ENCODE results near the gene RPS6KA5.
A peak's percentile ranks its signal among the peaks of the same experiment; 100 is the strongest.
"Not testable (repeated sequence)": the region's sequence is repeated elsewhere in the genome, so short reads cannot be mapped to it uniquely, and the experiment has no call there.

Gene RPS6KA5

DNA sequence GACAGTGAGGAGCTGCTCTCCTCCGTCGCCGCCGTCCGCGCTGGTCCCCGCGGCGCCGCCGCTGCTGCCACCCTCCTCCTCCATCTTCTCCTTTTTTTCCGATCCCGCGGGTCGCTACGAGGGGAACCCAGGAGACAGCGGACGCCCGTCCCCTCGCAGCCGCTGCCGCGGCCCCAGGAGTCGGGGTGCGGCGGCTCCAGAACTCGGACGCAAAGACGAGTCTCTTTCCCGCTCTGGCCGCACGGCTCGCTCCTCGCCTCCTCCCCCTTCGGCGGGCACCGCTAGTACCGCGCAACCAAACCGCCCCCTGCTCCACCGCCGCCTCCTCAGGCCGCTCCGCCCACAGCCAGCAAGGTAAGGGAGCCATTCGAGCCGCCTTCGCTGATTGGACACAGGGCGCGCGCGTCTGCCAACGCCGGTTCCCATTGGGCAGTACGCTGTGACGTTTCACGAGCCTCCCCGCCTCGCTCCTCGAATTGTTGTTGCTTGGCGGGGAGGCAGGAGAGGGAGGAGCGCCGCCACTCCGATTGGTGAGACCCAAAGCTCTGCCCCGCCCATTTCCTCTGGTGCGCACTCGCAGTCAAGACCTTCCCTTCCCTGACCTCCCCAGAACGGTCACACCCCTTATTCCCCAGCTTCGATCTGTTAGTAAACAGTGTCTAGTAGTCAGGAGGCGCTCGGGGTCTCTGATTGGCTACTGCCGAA, at the start of gene RPS6KA5:
RPS6KA5 (minus strand) TSS at position 291 of the 705 bp plus-strand sequence; CDS start at position 84, 207 bp downstream.
- DNase-seq, result peak; percentile 99 to 100

DNA sequence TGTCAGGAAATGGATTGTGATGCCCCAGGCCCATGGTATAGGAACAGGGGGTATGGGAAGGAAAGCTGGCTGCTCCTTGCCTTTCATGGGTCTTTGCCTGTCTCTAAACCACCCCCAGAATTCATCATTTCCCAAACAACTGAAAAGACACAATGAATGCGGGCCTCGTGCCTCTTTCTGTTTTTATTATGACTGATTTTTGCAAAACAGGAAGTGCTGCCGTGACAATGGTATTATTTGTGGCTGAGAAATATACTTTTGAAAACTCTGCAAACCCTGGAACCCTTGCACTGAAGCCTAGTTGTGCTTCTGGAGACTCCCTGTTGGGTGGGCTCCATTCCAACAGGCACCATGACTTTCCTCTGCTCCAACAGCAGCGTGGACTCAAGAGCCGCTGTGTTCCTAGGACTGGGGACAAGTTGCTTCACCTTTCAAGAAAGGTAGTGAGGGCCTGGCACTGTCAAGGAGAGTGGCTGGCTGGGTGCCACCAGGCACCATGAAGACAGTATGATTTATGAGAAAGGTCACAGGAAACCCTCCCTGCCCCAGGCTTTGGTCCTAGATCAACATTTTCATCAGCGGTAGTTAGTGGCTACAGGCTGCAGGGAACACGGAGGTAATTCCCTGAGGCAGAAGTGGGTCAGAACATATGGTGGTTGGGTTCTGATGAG, 48.6 kb upstream of the RPS6KA5 start:
- no peak for DNase-seq

DNA sequence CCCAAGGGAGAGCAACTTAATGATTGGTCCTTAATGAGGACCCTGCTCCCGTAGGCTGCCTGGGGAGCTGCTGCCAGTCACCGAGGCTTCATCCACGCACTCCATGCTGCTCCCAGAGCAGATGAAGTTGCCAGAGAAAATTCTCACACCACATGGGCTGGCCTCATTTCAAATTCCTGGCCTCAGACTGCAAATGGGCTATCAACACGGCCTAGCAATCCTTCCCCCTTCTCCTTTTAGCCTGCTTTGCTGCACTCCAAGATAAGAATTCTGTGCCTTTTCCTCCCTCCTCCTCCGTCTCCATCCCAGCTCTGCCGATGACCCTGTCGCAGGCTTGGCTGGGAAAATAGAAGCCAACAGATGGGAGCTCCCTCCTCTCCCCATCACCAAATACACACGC, 42.7 kb upstream of the RPS6KA5 start:
- no peak for DNase-seq

DNA sequence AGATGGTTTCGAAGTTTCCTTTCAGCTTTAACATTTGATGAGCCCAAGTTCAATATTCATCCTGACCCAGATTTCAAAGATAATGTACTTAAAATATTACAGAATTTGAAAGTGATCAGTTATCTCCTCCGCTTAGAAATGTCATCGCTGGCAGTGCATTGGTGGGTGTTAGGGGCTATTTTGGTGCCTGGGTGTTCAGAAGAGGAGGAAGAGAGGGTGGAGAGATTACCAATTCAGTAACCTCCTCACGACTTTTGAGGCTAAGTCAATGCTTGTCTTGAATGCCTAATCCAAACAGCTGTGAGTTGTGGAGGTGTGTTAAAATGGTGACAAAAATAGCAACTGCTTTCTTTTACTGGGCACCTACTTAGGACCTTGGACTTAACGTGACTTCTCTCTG, 39.7 kb upstream of the RPS6KA5 start:
- no peak for DNase-seq

DNA sequence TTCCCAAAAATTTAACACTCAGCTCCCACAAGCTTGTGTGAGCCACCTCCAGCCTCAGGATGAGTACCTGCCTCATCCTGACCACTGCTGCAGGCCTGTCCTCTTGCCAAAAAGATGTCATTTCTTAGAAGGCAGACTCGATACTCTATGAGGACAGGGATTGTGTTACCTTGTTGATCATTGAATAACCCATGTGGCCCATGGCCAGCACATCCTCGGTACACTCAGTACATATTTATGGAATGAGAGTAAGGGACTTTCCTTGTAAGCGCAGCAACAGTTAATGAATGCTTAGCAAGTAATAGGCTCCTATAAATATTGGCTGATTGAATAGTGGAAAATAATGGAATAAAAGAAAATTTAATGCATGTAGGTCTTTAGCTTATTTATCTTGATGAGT, 38.1 kb upstream of the RPS6KA5 start:
- no peak for DNase-seq

DNA sequence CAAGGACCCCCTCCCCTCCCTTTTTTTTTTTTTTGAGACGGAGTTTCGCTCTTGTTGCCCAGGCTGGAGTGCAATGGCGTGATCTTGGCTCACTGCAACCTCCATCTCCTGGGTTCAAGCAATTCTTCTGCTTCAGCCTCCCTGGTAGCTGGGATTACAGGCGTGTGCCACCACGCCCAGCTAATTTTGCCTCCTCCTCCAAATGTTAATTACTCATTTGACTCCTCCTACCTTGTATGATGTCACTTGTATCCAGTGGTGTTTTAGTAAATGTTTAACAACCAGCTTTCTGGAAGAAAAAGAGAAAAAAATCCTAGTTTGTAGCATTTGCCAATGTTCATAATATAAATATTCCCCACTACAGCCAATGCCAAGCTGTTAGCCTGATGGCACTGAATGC, 37.2 kb upstream of the RPS6KA5 start:
- DNase-seq, result not testable (repeated sequence)

DNA sequence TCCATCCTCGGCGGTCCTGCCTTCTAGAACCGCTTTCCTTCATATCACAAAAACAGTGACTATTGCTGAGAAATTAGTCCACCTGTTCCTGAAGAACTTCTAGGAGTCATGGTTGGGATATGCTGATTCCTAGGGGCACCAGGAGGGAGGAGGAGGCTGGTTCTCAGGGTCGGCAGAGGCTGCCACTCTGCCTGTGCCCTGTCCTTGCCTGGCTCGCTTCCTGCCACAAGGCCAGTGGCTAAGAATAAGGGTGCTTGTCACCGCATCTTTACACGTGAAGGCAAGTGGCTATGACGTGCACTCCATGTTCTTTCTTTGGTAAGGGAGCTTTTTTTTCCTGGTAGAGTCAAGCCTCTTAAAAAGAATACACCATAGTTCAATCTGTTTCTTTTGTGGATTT, 34.7 kb upstream of the RPS6KA5 start:
- DNase-seq, result no peak

DNA sequence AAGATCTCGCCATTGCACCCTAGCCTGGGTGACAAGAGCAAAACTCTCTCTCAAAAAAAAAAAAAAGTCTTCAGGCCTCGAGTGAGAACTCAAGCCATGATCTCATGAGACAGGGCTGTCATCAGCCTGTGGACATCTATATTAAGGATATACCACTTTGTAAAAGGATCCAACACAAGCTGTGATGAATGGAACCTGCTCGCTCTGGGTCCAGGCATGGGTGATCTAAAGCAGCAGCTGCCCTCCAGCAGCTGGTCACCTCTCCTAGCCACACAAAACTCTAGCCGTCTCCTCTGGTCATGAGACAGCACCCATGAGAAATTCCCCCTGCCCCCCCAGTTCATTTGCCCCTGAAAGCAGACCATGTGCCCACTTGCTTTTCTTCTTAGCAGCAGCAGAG, 34.3 kb upstream of the RPS6KA5 start:
- DNase-seq, result no peak

DNA sequence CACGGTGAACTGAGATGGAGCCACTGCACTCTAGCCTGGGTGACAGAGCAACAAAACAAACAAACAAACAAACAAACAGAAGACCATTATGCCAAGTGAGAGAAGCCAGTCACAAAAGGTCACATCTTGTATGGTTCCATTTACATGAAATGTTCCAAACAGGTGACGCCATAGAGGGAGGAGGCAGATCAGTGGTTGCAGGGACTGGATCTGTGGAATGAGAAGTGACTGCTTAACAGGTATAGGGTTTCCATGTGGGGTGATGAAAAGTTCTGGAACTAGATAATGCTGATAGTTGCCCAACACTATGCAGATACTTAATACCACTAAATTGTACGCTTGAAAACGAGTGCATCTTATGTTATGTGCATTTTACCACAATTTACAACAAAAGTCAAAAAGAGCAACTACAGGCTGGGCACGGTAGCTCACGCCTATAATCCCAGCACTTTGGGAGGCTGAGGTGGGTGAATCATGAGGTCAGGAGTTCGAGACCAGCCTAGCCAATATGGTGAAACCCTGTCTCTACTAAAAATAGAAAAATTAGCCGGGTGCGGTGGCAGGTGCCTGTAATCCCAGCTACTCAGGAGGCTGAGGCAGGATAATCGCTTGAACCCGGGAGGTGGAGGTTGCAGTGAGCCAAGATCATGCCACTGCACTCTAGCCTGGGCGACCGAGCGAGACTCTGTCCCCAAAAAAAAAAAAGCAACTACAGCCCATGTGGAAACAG, 33.5 kb upstream of the RPS6KA5 start:
- DNase-seq, result not testable (repeated sequence)

DNA sequence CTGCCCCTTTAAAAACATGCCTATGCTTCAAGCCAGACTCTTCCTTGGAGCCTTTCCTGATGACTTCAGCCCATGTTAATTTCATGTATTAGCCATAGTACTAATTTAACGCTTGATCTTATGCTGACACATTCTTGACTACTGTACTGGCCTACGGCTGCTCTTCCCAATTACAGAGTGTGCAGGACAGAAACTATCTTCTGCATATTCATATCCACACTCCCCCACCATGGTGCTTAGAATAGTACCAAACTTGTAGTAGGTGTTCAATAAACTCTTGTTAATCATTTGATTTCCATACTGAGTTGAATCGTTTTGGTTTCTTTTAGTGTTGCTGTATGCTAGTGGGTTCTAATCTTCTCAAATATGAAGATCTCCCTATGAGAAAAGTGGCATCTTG, 31.6 kb upstream of the RPS6KA5 start:
- no peak for DNase-seq

DNA sequence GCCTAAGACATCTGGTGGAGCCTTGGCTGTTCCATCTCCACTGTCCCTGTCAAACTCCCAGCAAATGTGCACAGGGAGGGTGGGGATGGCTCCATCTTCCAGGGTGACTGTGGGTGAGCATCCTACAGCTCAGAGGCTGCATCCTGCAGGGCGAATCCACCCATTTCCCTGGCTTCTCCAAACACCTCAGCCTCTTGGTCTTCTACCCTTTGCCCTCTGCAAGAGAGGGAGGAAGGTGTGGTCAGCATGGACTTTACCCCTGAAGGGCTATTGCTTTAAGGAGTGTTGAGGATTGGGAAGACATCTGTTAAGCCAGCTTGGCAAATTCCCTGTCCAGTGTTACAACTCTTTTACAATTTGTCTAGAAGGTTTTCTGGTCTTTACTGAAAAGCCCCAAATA, 30.3 kb upstream of the RPS6KA5 start:
- DNase-seq, result no peak

DNA sequence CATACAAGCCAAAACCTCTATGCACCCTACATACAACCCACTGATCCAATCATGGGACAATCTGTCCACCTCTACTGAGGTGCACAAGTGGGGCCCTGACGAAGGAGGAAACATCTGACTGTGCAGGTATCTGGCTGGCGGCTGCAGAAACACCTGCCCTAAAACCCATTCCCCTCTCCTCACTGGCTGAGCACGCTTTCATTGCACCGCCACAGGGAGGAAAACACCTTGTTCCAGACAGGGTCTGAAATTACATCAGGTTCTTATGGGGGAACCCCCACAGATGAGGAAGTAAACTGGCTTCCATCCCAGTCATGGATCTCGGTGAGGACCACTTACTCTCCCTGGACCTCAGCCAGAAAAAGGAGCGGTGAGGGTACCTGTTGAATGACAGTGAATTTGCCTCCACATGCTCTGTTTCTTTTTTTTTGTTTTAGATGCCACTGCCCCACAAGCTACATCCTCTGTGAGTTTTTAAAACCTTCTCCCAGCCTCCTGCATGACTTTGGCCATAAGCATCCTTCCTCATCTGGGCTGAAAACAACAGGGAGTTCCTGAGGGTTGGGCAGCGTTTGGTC, 29.6 kb upstream of the RPS6KA5 start:
- no peak for DNase-seq

DNA sequence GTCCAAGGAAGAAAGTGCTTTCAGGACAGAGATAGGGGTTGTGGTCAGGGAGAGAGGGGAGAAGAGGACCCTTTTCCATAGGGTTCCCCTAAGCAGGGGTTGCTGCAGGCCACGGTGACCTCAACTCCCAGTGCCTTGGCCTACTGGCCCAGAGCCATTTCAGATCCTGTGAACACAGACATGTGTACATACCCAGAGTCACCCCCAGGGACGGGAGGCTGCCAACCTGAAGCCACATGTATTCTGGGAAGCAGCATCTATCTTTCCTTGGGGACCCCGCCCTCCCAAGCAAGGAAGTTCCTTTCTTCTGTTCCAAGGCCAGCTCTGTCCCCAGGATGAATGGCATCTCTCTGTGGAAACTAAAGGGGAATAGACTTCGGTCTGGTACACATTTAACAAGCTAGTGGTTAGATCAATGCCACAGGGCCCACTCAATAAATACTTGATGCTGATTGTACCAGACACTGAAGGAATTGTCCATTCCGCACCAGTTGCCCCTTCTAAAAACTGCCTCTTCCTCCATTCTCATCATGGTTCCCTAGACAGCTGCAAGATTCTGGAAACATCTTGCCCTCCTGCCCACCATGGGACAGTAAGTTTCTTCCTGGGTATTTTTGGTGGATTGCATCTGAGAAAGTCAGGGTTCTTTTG, 28.3 kb upstream of the RPS6KA5 start:
- no peak for DNase-seq

DNA sequence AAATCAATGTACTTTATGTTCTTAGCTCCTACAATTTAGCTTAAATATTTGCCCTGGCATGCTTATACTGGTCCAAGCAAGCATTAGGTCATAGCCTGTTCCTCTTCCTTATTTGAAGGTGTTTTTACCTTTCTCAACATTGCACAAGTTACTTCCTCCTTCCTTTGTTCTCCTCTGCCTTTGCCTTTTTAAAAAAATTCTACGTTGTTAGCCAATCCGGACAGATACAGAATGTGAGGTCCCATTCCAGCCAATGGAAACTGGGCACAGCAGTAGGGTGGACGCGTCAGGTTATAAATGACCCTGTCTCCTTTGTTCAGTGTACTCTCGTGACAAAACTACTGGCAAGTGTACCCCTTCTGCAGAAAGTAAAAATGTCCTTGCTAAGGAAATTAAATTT, 27.0 kb upstream of the RPS6KA5 start:
- DNase-seq, result not testable (repeated sequence)

DNA sequence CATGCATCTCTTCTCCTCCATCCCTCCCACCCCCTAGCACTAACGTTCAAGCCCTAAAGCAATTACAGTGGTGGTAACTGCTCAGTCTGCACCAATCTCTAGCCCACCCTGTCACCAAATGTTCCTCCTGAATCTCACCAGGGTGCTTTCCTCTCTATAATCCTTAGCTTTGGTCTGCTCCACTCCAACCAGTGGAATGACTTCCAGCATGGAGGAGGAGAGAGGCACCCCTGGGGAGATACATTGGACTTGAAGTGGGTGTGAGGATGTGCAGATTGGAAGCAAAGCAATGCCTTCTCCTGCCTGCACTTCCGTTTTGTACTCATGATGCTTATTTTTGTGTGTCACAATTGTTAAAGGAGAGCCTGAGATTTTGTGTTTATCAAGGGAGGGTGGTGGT, 24.1 kb upstream of the RPS6KA5 start:
- no peak for DNase-seq

DNA sequence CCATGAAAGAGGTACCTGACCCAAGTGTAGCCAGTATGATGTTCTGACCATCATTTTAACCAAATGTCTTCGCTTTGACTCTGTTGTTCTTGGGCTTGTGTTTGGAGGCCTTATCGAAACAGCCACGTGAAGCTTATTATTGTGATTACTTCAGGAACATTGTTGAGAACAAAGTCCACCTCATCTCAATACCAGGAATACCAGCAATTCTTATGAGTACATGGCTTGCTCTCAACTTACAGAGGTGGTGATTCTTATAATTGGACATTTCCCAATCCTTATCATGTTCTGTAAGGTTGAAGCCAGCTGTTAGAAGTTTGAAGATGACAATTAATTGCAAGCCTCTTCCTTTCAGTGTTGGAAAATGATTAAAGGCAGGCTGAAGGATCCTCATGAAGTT, 21.8 kb upstream of the RPS6KA5 start:
- no peak for DNase-seq

DNA sequence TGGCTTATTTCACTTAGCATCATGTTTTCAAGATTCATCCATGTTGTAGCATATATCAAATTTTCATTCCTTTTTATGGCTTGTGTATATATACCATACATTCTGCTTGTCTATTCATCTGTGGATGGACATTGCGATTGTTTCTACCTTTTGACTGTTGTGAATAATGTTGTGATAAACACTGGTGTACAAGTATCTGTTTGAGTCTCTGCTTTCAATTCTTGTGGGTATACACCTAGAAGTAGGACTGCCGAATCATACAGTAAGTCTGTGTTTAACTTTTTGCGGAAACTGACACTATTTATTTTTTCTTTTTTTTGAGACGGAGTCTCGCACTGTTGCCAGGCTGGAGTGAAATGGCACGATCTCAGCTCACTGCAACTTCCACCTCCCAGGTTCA, 19.6 kb upstream of the RPS6KA5 start:
- DNase-seq, result no peak

DNA sequence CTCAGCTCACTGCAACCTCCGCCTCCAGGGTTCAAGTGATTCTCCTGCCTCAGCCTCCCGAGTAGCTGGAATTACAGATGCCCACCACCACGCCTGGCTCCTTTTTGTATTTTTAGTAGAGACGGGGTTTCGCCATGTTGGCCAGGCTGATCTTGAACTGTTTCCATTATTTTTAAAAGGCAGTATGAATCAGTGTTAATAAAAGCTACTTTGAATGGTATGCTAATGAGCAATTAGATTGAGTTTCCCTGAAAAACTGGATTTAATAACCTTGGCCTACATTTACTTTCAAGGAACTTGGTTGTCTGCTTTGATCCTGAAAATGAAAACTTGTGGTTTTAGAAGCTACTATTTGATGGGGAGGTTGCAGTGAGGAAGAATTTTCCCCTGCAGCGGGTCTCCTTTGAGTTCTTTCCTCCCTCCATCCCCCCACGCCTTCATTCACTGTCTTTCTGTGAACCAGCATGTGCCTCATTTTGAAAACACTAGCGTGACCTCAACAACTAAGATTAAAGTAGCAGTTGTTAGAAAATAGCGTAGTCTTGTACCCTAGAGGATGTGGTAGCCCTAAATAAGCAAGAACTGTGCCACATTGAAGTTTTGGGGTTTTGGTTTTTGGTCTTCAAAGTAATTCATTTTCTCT, 17.8 kb upstream of the RPS6KA5 start:
- DNase-seq, result no peak

DNA sequence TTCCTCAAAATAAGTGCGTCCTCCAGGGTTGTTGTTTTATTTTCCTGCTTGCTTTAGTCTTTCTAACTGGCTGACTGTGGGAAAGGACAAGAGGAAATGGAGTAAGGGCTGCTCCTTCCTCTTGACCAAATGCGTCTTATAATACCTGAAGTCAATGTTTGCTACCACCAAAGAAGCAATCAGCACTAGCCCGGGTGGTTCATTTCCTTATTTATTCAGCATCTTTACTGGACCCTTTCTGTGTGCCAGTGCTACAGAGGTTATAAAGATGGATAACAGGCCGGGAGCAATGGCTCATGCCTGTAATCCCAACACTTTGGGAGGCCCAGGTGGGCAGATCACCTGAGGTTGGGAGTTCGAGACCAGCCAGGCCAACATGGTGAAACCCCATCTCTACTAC, 15.1 kb upstream of the RPS6KA5 start:
- DNase-seq, result no peak

DNA sequence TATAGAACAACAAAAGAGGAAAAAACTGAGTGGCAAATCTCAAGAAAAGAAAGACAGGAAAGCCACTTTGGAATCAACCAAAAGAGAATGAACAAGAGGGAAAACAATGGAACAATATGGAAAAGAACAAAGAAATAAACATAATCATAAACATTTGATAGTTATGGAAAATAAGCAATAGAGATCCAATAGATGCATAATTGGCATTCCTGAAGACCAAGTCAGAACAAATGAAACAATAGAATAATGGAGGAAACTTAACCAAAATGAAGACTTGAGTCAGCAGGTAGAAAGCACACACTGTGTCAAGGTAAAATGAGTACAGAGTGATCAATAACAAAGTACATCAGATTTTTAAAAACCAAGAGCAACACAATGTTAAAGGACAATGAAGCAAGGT, 10.1 kb upstream of the RPS6KA5 start:
- no peak for DNase-seq

DNA sequence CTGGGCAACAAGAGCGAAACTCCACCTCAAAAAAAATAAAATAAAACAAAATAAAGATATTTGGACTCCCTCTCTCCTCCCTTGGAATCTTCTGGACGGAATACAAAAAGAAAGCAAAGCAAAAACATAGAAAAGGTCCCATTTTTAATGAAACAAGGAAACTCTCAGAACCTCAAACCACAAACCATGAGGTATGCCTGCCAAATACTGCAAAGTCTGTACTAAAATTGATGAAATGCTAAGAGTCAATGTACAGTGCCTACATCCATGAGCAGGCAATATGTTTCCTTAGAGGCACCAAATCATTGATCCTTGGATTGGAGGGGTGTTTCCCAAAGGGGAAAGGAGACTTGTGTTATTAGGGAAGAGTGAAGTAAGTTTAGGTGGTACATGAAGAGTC, 8.2 kb upstream of the RPS6KA5 start:
- no peak for DNase-seq

DNA sequence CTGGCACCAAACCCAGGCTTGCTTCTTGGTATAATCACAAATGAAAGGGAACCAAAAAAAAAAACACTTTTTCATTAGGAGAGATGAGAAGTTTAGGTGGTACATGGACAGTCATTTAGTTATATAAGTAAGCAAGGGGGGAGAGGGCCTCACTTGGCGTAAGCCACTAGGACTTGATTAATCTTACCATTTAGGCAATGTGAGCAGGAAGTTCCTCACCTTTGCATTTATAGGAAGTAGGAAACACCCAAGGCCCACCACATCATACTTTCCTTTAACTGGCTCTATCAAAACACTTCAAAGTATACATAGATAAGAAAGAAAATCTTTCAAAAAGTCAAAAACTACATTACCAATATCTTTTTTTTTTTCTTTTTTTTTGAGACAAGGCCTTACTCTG, 6.7 kb upstream of the RPS6KA5 start:
- no peak for DNase-seq

DNA sequence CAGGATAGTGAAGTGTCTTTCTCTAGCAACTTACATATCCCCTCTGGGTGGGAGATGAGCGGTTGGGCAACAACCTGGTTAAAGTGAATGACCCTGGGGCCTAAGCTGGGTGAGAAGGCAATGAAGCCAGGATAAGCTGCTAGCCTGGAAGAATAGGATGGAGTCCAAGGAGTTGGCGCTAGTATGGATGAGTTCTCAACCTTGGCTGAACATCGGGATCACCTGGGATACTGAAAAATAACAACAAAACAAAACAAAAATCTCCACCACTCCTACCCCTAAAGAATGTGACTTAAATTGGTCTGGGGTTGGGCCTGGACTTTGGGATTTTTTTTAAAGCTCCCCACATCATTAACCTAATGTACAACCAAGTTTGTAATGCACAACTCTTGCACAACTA, 4.8 kb upstream of the RPS6KA5 start:
- no peak for DNase-seq
